ENCODE data around the gene CPLX3.
"Not testable (repeated sequence)": the region's sequence is repeated elsewhere in the genome, so short reads cannot be mapped to it uniquely, and the experiment has no call there.

Gene CPLX3

GRCh38 chr15:74826364-74826819, at the start of gene CPLX3:
Gene CPLX3, plus strand, starts transcription at chr15:74826627. Its CDS starts 77 bp downstream, at chr15:74826704.
- DNase-seq = peak; percentile 57

GRCh38 chr15:74776821-74777768, 49.3 kb upstream of the CPLX3 start:
- no peak for DNase-seq

- no peak for DNase-seq
Measured at GRCh38 chr15:74777769-74778598, 48.4 kb upstream of the CPLX3 start.

GRCh38 chr15:74778599-74778970, 47.8 kb upstream of the CPLX3 start:
- no peak for DNase-seq

GRCh38 chr15:74779162-74779648, 47.2 kb upstream of the CPLX3 start:
- no peak for DNase-seq

- DNase-seq = no peak
Measured at GRCh38 chr15:74780523-74781430, 45.6 kb upstream of the CPLX3 start.

- DNase-seq = peak; percentile 78
Measured at GRCh38 chr15:74781431-74782258, 44.8 kb upstream of the CPLX3 start, which contains the start of gene CSK. Gene CSK, plus strand, starts transcription at chr15:74782080. Its CDS starts 16,218 bp downstream, at chr15:74798298.

- peak; percentile 53 for DNase-seq
Measured at GRCh38 chr15:74782259-74783071, 44.0 kb upstream of the CPLX3 start.

GRCh38 chr15:74783072-74783807, 43.2 kb upstream of the CPLX3 start:
- peak; percentile 53 for DNase-seq

GRCh38 chr15:74783808-74784175, 42.6 kb upstream of the CPLX3 start:
- DNase-seq = no peak

- DNase-seq = no peak
Measured at GRCh38 chr15:74784426-74785193, 41.8 kb upstream of the CPLX3 start.

- DNase-seq = no peak
Measured at GRCh38 chr15:74785194-74786032, 41.0 kb upstream of the CPLX3 start.

- DNase-seq = not testable (repeated sequence)
Measured at GRCh38 chr15:74786081-74786480, 40.3 kb upstream of the CPLX3 start.

- no peak for DNase-seq
Measured at GRCh38 chr15:74786551-74787165, 39.8 kb upstream of the CPLX3 start.

- peak; percentile 75 for DNase-seq
Measured at GRCh38 chr15:74787251-74788041, 39.0 kb upstream of the CPLX3 start.

GRCh38 chr15:74788042-74788682, 38.3 kb upstream of the CPLX3 start:
- no peak for DNase-seq
